Stromal cell of bone marrow (primary cell): ENCODE measurements around the gene ZEB2.

Experiments used
- DNase-seq: peaks from one replicate; pipeline ENCODE4 v3.0.0-alpha.2; 2012; ENCODE audit warnings: low read depth

ZEB2 gene

DNA sequence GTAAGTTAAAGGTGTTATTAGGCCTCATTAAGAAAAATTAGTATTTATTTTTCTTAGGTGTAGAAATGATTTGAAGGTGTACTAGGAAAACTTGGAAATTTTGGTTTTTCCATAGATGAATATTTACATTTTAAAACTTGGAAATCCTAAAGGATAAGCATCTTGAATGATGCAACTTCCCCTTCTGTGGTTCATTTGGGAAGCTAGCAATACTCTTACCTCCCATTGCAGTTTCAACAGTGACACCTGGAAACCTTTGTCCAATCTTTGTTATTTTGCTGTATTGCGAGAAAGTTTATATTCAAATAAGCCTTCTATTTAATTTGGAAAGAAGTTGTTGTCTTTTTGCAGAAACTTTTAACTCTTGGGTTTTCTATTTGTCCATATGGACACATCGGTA is 68.5 kb downstream of the ZEB2 start:
- DNase-seq = no peak

DNA sequence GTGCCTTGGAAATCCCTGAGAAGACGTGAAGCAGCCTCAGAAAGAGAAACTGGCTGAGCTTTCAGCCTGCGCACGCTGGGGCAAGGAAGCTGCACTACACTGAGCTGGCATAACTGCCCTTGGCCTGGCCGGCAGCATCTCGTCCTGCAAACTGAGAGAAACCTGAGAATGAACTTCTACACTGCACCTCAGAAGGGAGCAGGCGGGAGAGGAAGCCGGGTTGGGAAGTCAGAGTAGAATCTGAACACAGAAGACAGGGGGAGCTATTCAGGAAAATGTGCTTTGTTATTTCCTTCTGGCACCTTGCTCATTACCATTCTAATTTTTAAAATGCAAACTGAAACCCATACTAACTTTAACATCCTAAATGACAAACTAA is 70.9 kb downstream of the ZEB2 start:
- DNase-seq = no peak

DNA sequence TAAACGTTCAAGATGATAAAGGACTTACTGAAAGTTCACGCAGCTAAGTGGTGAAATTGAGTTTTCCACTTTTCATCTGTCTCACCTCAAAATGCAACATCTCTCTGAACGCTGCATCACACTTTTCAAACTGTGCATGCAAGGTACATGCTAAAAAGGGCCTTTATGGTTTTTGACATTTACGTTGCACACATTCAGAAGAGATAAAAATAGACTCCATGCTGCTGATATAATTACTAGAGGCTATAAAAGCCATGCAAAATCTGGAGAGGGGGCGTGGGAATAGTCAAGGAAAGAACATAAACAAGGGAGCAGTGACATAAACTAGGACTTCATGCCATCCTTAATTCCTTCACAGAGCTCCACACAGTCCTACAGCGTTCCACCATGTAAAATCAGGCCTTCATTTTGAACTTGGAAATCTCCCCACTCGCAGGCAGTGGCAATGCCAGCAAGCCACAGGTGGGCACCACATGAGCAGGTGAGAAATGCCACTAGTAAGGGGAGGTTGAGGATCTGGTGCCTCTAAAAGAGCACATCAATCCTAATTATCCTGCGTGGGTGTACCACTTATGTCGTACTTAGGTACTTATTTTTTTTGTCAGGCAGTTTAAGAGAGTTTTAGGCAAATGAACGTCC is 71.4 kb downstream of the ZEB2 start:
- no peak for DNase-seq

DNA sequence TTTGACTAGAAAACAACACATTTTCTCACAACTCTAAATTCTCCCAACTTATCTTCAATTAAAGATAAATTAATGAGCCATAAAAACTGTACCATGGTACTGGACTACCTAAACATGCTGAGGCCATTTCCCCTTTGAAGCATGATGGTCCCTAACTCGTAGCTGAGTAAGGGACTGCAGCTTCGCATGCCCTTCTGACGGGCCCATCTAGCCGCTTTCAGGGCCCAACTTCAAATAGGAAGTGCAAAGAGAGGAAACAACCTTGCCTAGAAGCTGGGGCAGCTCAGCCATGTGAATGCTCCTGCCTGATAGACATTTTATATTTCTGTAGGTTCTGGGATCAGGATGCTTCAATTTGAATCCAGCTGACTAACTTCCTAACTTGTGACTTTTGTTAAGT is 72.4 kb downstream of the ZEB2 start:
- DNase-seq = no peak

DNA sequence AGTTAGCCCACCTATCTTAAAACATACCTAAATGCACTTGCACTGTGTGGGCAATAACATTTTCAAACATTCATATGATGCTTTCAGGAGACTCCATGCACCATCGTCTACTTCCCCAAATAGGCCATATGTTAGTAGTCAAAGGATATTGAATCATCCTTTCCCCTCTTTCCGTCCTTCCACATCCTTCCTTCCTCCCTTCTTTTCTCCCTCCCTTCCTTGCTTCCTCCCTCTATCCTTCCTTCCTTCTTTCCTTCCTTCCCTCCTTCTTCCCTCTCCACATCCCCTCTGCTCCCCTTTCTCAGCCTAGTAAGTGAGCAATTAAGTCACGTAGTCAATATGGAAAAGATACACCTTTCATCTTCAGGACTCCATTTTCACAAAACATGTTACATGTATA is 73.8 kb downstream of the ZEB2 start:
- DNase-seq = no peak

DNA sequence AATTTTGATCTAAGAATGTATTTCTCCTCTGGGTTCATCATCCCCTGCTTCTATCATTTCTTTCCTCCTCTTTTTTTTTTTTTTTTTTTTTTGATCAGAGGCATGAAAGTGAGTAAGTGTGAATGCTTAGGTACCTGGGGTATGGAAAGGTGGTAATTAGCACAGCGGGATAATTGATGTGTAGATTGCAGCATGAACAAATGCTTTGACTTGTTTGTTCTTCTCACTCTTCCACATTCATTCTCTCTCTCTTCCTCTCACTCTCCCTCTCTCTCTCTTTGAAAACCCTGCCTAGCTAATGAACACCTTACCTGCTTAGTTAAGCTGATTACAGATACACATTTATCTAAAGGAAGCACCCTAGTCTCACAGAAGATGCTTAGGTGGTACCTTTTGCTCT is 74.7 kb downstream of the ZEB2 start:
- no peak for DNase-seq

DNA sequence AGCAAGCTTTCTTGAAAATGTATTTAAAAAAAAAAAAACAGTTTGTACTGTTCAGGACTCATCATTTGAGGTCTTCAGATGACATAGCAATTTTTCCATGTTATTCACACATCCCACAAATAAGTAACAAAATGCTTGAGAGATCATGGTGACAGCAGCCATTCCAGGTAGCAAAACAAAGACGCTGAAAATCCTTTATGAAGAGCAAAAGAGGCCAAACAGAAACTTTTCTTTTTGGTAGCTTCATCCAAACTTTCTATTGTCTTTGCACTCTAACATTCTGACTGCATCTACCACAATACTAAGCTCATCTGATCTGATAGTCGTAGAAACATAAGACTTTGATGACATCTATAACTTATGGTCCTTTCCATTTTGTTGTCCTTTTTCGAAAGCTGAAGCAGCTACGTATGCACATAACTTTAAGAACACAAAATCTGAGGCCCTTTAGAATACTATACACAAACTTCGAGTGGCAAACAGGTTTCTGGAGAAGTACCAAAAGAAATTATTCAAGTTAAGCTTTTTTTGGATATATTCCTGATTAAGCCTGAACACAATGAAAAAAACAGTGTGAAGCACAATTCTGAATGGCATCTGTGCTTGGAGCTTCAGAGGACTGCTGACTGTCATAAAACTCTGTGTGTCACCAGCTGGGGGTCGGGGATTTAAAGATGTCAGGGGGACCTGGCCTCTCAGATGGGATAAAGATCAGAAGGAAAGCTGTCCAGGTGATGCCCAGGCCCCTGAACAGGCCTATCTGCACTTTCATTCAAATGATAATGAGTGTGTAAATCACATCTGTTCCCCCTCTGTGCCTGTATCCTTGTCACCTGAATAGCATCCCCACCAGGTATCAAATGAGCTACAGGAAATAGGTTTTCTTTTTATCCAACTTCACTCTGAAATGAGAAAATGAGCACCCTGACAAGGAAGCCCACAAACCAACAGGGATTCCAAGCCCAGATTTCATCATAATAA is 75.8 kb downstream of the ZEB2 start:
- DNase-seq = no peak

DNA sequence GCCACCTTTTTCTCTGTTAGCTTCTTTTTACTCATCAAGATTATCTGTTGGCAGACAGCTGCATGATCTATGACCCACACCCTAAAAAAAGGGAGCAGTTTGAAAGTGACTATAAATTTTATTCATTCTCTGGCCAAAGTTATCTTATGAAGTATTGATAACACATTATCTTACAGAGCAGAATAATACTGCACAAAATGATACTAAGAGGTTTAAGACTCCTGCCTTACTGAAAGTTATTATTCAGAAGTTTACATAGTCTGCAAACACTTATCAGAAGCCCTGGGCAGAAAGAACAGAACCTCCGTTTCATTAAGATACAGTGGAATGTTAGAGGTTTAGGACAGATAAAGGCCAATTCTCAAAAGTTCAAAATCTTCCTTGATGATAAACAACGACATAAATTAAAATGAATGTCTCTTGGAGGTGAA is 78.2 kb downstream of the ZEB2 start:
- DNase-seq = no peak

DNA sequence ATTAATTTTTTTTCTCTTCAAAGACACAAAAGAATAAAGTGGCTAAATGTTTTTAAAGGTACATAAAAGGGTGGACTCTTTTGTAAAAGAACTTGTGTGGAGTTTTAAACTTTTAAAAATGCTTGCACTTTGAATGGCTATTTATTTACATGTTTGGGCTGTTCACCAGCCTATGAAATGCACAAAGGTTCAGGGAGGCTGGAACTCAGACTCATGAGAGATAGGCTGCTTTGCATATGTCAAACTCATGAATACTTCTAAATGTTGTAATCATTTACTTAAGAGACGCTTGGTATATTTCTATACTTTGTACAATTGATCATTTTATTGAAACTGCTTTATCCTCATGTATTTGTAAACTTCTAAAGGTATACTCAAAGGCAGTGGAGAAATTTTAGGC is 79.9 kb downstream of the ZEB2 start:
- DNase-seq = no peak

DNA sequence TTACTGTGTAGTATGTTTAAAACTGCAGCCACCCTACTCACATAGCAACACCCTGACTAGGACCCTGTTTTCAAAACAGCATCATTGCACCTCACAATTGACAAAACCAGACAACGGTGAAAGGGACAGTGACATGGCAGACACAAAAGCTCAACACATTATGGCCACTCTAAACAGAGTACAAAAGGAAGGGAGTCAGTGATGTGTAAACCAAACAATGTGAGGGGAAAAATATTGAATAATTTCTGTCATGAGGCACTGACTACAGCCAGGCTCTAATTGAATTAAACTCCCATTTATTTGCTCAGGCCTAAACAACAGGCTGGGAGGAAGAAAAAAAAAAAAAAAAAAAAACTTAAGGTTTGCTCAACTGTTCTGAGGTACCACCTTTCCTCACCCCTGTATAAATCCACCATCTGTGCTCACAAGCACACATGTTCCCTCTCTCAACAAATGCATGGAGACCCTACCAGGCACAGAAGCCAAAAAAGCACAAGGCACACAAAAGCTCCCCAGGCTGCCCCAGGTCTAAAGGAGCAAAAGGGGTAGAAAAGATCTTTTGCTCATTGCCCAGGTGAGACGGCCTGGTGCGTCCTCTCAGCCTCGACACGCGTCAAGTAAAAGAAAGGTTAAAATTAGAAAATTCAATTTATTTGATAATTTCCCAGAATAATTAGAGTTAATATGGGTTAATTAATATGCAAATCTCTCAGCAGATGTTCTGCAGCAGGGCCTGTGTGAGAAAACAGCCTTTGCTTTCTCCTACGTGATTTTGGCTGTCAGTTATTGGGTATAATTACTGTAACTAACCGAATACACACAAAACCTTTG is 80.9 kb downstream of the ZEB2 start:
- no peak for DNase-seq

DNA sequence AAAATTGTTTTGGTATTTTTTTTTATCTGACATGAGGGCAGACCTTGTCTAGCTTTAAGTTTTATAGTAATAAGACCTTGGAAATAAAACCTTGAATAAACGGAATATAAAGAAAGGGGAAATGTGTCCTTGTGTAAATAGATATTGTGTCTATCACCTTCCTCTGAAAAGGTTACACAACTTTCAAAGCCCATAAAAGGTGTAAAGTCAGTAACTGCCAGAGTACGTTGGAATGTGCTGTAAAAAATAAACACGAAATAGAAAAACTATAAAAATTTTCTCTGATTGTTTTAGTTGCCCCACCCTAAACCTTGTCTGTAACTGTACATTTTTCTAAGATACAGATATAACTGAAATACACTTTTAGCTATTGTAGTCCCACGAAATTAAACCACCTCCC is 82.3 kb downstream of the ZEB2 start:
- no peak for DNase-seq

DNA sequence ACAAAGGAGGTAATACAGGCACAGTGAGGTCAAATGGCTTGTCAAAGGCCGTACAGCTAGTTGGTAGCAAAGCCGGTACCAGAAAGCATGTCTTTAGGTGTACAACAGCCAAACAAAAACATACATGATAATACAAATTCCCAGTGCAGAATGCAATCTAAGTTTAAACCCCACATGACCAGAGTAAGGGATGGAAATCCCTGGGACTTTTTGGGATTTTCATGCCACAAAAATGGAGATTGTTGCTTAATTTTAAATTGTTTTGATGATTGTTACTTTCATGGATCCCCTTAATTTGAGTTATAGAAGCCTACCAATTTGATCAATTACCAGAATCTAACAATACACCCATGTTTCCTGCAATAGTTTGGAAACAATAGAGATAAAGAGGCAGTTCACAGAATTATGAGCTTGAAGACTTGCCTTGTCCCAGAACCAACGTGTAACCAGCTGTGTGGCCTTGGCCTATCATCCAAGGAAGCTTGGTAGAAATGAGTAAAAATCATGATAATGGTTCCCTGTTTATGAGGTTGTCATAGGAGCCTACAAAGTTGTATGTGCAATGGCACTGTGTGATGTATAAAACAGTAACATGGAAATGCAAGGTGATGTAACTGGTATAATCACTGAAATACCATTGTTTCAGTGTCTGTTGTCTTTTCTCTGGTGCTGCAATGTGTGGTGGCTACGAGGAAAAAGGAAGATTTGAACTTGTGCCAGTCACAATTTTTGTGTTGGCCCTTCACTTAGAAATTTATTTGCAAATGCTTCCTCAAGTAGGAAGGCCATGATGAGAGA is 85.3 kb downstream of the ZEB2 start:
- DNase-seq = no peak

DNA sequence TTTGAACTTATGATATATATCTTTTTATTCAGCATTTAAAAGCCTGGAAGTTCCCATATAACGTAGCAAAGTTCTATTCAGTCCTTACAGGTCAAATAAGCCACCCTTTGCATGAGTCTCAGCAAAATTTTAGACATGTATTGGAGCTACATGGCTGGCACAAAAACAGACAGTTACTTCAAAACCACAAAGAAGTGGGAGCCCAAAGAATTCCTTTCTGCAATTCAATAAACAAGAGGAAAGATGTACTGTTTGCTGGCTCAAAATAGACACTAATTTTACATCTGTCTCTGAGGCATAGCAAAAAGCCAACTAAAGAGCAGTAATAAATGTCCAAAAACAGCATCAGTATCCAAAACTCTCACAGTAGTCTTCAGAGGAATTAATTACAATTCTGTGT is 87.0 kb downstream of the ZEB2 start:
- DNase-seq = no peak

DNA sequence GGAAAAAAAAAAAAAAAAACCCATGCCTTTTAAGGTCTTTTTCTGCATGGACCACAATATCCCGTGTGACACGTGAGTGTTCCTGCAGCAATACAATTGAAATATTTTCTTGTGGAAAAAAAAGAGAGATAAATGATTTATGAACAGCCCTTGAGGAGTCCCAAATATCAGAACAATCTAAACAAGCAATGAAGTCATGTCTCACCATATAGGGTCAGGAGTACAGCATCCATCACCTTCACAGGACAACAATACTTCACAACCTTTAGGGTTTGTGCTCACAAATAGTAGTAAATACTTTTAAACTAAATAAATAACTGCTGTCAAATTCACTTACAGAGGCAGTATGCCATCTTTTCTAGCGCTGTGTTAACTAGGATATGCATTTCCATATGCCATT is 87.9 kb downstream of the ZEB2 start:
- no peak for DNase-seq

DNA sequence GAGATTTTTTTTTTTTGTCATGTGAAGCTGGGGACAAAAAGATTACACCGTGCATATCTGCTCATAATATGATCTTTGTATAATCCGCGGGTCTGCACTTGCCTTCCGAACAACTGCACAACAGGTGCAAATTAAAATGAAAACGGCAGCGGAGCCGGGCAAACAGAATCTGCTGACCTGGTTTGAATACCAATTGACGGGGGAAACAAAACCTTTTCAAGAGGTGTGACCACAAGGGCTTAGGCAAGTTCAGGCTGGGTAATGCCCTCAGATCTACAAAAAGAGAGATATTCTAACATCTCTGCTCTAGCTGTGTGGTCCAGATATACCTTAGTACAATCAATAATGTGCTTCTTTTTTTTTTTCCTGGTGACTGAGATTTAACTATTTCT is 88.5 kb downstream of the ZEB2 start:
- no peak for DNase-seq

DNA sequence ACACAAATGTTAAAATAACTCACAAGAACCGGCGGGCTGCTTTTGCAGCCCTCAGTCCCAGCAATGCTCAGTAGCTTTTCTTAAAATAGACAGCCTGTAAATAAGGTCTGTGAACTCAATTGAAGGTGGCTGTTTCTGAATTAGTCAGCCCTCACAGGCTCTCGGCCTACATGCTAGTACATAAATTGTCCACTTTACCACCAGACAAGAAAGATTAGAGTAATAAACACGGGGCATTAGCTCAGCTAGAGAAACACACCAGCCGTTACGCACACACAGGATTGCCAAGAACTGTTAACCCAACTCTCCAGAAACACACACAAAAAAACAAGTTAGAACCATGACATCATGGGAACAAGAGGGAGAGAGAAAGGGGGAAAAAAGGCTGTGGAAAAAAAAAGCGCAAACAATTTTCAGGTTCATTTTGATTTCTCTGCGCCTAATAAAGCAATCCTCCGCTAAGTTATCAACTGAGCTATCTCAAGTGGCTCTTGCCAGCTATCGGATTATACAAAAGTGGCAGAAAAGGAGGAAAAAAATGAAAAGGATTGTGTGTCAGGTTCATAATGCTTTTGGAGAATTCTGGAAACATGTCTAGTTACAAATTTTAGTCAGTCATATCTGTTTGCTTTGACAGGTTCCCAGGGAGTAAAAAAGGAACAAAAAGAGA is 89.1 kb downstream of the ZEB2 start:
- peak; percentile 69 for DNase-seq

DNA sequence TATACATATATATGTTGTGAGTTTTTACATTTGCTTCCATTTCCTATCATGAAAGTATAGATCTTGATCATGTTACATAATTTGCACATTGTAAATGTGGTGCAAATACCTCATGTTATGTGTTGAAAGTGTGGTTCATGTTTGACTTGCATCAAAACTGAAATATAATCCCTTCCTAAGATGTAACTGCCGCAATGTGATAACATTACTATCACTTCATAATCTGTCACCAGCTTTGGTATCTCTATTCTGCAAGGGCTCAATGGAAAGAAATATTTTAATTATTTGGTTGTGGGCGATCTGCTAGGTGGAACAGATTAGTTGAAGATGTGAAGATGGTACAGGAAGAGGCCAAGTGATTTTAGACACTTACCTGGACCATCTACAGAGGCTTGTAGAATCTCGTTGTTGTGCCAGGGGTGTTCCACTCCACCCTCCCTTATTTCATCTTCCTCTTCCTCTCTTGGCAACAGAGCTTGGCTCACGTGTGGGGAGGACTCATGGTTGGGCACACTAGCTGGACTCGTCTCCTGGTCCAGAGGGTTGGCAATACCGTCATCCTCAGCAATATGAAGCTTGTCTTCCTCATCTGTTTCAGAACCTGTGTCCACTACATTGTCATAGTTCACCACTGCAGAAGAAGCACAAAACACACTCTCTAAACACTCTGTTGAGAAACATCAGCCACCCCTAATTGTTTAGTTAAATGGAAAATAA is 90.4 kb downstream of the ZEB2 start:
- DNase-seq = no peak

DNA sequence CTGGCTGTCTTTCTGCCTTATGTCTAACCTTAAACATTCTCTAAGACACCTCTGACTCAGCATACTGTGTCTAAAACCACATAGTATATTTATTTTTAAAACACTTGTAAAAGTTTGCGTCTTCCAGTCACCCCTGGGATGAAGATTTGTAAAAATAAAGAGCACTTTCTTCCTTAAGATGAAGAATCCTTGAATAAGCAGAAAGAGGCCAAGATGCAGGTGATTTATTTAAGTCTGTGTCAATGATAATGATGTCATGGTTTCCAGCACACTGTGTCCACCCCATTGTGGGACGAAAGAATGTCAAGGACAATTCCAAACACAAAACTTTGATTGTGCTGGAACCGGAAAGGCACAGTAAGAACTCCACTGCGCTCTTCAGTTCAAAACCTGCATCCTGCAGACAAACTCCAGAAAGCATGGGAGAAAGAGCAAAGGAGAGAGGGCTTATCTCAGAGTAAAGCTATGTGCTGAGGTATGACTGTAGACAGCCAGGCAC is 92.9 kb downstream of the ZEB2 start:
- DNase-seq = no peak

DNA sequence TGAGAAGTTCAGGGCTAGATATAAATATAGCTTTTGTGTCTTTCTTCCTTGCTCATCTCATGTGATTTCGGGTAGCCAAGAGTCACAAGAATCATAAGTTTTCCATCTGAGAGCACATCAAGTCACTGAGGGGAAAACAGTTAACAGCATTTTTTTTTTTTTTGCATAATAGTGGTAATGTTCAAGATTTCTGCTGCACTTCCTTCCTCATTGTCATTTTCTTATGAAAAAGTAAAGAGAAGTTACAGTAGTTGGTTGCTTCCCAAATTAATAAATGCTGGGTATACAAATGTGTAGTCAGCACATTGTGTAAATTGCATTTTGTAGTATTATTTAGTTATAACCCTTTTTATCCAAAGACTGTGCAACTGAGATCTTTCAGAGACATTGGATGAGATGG is 93.6 kb downstream of the ZEB2 start:
- DNase-seq = no peak

DNA sequence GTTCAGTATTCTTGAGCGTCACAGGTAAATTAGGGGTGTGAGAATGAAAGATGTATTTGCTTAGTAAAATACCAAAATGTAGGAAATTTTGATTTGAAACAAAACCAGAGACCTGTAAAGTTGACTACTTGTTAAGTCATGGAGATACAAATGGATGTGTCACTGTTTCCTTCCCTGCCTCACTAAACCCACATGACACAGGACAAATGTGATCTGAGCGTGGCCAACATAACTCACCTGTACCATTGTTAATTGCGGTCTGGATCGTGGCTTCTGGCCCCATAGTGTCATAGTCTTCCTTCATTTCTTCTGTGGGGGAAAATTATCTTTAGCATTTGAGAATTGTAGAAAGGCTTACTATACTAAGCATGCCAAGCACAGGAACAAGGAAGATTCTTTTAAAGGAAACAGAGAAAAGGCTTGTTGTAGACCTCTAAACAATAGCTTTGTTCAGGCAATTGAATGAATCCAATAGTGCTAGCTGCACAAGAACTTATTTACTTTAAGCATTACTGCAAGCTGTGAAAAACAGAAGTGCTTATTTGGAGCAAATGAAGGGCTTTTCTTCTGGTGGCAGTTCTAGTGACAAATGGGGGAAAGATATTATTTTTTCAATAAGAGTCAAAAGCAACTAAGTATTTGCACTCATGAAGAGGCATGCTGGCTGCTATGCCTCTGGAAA is 95.2 kb downstream of the ZEB2 start:
- DNase-seq = no peak
